Suprapubic skin (tissue), 4 donors: ENCODE results near the gene ECI1.

Source experiments
- CTCF ChIP-seq, 2 donors: fragments of 200-600 bp in 1 of 2; fragments of 450-650 bp in 1 of 2; sonication (generic) in 1 of 2; IDR thresholded peaks; one replicate each; pipeline ENCODE4 v1.5.1; 2016 to 2019; ENCODE audit warnings: antibody characterized with exemption in 2 of 2, mild to moderate bottlenecking in 1 of 2, moderate library complexity in 1 of 2
- EP300 ChIP-seq: sonication (generic); formaldehyde crosslinking; IDR thresholded peaks from one replicate; pipeline ENCODE4 v1.6.1; 2017; ENCODE audit warnings: antibody characterized with exemption
- POLR2A ChIP-seq, 2 donors: fragments of 450-650 bp; IDR thresholded peaks; one replicate each; pipeline ENCODE4 v1.6.1; 2017; ENCODE audit warnings: antibody characterized with exemption in 2 of 2, mild to moderate bottlenecking in 2 of 2, moderate library complexity in 2 of 2
- POLR2AphosphoS5 ChIP-seq, 3 donors: sonication (generic); formaldehyde crosslinking; IDR thresholded peaks; one replicate each; pipeline ENCODE4 v1.6.1; 2017; ENCODE audit warnings: antibody characterized with exemption in 3 of 3

- TF ChIP-seq POLR2AphosphoS5 (IDR thresholded peaks at IDR 0.05) (no peak), CTCF (IDR thresholded peaks at IDR 0.05) (no peak), EP300 (no peak), POLR2A (IDR thresholded peaks at IDR 0.05) (no peak)
Observed at GRCh38 chr16:2287916-2288547, 36.6 kb upstream of the ECI1 start.
